ENCODE measurements around the gene ZNF467.

Gene ZNF467

DNA sequence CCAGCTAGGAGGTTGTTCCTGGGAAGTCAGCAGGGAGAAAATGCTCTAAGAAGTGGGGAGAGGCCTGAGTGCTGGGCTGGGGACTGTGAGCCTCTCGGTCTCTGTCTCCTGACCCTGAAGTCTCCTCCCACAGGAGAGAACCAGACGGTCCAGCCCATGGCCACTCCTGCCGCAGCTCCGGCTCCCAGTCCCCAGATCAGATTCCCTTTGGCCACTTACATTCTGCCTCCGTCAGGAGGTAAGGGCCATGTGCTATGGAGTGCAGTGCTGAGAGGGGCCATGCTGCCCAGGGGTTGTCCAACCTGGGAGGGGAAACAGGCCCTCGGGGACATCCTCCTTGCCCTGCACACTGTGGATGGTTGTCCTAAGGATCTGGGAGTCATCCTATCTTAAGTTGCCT is 21.3 kb upstream of the ZNF467 start:
- TF ChIP-seq, protein P1, sequence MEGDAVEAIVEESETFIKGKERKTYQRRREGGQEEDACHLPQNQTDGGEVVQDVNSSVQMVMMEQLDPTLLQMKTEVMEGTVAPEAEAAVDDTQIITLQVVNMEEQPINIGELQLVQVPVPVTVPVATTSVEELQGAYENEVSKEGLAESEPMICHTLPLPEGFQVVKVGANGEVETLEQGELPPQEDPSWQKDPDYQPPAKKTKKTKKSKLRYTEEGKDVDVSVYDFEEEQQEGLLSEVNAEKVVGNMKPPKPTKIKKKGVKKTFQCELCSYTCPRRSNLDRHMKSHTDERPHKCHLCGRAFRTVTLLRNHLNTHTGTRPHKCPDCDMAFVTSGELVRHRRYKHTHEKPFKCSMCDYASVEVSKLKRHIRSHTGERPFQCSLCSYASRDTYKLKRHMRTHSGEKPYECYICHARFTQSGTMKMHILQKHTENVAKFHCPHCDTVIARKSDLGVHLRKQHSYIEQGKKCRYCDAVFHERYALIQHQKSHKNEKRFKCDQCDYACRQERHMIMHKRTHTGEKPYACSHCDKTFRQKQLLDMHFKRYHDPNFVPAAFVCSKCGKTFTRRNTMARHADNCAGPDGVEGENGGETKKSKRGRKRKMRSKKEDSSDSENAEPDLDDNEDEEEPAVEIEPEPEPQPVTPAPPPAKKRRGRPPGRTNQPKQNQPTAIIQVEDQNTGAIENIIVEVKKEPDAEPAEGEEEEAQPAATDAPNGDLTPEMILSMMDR (IDR thresholded peaks at IDR 0.05; ENCODE audit: borderline replicate concordance, control extremely low read depth, extremely low read depth, insufficient read depth, missing control alignments), result no peak
- DNase-seq (ENCODE audit: low spot score), result no peak
- in situ Hi-C loops (cut with MboI; ENCODE audit: low sequenced_read_pairs, unreplicated experiment), result no loop called here

- TF ChIP-seq, protein P1 (IDR thresholded peaks at IDR 0.05; ENCODE audit: borderline replicate concordance, control extremely low read depth, extremely low read depth, insufficient read depth, missing control alignments), result no peak
- in situ Hi-C loops (cut with MboI; ENCODE audit: low sequenced_read_pairs, unreplicated experiment), result no loop called here
- DNase-seq (ENCODE audit: low spot score), result no peak
Observed at GRCh38 chr7:149793261-149793660, 19.9 kb upstream of the ZNF467 start.

DNA sequence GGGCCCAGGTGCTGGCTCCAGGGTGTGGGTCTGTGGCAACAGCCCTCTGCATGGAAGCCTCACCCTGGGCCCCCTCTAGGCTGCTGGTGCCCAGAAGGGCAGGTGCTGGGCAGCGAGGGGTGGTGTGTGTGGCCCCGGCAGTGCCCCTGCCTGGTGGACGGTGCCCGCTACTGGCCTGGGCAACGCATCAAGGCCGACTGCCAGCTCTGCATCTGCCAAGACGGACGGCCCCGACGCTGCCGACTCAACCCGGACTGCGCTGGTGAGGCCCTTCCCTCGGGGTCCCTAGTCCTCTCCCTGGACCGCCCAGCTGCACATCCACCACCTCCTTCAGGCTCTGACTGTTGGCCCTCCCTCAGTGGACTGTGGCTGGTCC is 18.8 kb upstream of the ZNF467 start:
- no peak for DNase-seq (ENCODE audit: low spot score)
- in situ Hi-C loops (cut with MboI; ENCODE audit: low sequenced_read_pairs, unreplicated experiment), result no loop called here
- TF ChIP-seq, protein P1 (IDR thresholded peaks at IDR 0.05; ENCODE audit: borderline replicate concordance, control extremely low read depth, extremely low read depth, insufficient read depth, missing control alignments), result no peak

- TF ChIP-seq, protein P1 (IDR thresholded peaks at IDR 0.05; ENCODE audit: borderline replicate concordance, control extremely low read depth, extremely low read depth, insufficient read depth, missing control alignments), result no peak
- no peak for DNase-seq (ENCODE audit: low spot score)
- in situ Hi-C loops (cut with MboI; ENCODE audit: low sequenced_read_pairs, unreplicated experiment), result no loop called here
Observed at GRCh38 chr7:149791411-149792219, 18.2 kb upstream of the ZNF467 start.

DNA sequence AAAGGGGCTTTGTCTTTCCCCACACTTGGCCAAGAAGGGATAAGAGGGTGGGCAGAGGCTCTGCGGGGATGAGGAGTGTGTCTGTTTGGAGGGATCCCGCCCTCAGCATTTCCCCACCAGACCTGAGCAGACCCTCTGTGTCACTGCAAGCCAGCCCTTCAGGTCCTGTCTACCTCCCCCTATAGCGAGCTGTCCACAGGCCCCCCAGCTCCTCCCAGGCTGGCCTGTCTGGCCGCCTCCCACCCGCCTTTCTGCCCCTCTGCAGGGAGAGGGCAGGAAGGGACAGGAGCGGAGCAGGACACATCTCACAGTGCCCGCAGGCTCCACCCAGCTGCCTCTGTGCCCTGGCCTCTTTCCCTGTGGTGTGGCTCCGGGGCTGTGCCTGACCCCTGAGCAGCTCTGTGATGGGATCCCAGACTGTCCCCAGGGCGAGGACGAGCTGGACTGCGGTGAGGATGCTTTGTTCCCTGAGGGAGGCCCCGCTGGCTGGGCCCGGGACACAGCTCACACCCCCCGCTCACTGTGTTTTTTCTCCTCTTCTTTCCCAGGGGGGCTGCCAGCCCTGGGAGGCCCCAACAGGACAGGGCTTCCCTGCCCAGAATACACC is 17.5 kb upstream of the ZNF467 start:
- DNase-seq (ENCODE audit: low spot score), result no peak
- in situ Hi-C loops (cut with MboI; ENCODE audit: low sequenced_read_pairs, unreplicated experiment), result no loop called here
- TF ChIP-seq, protein P1 (IDR thresholded peaks at IDR 0.05; ENCODE audit: borderline replicate concordance, control extremely low read depth, extremely low read depth, insufficient read depth, missing control alignments), result no peak

GRCh38 chr7:149790146-149790548 is 16.8 kb upstream of the ZNF467 start:
- in situ Hi-C loops (cut with MboI; ENCODE audit: low sequenced_read_pairs, unreplicated experiment), result no loop called here
- TF ChIP-seq, protein P1 (IDR thresholded peaks at IDR 0.05; ENCODE audit: borderline replicate concordance, control extremely low read depth, extremely low read depth, insufficient read depth, missing control alignments), result peak; percentile 4
- peak; percentile 62 for DNase-seq (ENCODE audit: low spot score)

All from GM13976 (cell line).